HG03575 (cell line): ENCODE measurements around the gene JMJD4.

Experiments
- ATAC-seq: cut with Tn5 transposase; IDR thresholded peaks from one replicate; pipeline ENCODE4 v1.9.1; 2021; ENCODE audit not compliant: unreplicated experiment, insufficient number of reproducible peaks, low FRiP score; ENCODE audit errors: extremely low read depth

The JMJD4 gene, protein sequence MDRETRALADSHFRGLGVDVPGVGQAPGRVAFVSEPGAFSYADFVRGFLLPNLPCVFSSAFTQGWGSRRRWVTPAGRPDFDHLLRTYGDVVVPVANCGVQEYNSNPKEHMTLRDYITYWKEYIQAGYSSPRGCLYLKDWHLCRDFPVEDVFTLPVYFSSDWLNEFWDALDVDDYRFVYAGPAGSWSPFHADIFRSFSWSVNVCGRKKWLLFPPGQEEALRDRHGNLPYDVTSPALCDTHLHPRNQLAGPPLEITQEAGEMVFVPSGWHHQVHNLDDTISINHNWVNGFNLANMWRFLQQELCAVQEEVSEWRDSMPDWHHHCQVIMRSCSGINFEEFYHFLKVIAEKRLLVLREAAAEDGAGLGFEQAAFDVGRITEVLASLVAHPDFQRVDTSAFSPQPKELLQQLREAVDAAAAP

GRCh38 chr1:227734856-227735538 lies at the start of gene JMJD4, which contains the start of gene SNAP47:
Gene JMJD4 (minus strand): TSS chr1:227735302. CDS start chr1:227735273, 29 bp downstream.
Gene SNAP47 (plus strand): TSS chr1:227735435. CDS start chr1:227747737, 12,302 bp downstream.
- peak; percentile 61 for ATAC-seq

- ATAC-seq = no peak
These were observed 47.1 kb upstream of the JMJD4 start for GRCh38 chr1:227782226-227782625.

DNA sequence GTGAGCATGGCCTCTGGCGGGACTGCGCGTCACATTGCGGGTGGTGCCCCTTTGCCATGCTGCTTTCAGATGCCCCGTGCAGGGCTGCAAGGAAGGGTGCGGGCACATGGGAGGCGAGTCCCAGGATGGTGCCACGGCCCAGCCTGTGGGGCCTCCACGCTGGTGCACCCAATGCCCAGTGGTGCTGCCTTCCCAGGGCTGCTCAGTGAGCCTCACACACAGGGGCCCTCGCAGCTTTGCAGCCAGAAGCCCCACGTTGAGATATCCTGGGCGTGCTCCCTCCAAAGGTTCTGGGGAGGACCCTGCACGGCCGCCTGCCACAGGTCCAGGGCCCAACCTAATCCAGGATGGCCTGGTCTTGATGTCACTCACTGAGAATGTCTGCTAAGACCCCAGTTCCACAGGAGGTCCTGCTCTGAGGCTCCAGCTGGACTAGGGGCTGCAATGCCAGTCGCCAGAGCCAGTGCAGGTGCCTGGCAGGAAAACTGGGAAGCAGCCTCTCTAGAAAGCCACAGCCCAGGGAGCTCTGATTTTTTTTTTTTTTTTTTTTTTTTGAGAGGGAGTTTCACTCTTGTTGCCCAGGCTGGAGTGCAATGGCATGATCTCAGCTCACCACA lies 46.3 kb upstream of the JMJD4 start:
- ATAC-seq = no peak

GRCh38 chr1:227780101-227781044 lies 45.3 kb upstream of the JMJD4 start:
- ATAC-seq = no peak

DNA sequence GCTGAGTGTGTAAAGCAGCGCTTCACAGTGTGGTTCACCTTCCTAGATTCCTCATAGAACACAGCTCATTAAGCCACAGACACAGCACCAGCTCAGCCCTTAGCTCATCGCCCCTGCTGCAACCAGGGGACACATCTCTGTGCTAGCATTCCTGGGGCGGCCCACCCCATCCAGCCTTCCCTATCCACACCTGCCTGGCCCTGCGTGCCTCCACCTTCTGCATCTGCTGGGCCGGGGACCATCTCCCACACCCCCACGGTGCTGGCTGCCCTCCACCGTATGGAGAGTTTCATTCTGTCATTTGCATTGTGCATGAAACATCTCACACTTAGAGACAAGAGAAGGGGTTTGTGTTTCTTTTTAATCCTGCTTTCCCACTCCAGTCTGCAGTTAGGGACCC lies 44.6 kb upstream of the JMJD4 start:
- no peak for ATAC-seq

DNA sequence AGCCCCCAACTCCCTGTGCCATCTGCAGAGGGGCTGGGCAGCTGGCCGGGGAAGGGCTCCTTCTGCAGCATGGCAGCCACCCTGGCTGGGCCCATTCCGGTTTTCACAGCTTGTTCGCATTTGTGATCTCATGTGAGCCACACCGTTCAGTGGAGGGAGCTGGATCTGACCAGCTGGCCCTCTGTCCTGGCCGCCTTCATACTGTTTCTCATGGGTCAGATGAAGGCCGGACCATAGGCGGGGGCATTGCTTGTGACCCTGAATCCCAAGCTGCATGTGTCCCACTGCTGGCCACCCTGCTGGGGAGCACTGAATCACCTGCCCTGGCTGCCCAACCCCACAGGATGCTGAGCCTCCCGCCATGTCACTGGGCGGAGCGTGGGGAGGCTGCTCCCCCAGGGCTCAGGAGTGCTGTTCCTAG lies 43.9 kb upstream of the JMJD4 start:
- ATAC-seq = no peak

DNA sequence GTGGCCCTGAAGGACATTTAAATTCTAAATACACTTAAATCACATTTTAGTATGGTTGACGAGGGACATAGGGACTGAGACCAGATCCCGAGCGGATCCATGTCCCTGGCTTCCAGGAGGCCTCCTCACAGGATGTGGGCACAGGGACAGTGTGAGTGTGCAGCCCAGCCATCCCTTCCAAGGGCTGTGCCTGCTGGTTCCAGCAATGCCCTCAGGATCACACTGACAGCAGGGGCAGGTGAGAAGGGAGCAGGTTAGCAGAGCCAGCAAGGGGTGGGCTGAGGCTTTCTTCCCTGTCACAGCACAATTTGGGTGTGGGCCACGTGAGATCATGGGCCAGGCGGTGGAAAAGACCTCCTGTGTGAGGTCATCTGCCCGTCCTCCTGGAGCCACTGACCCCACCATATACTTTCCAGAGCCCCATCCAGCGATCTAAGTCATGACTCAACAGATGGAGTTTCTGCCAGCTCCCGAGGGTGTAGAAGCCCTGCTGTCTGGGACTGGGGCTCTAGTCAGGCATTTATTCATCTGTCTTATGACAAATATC lies 43.4 kb upstream of the JMJD4 start:
- ATAC-seq = no peak

GRCh38 chr1:227777646-227778045 lies 42.5 kb upstream of the JMJD4 start:
- ATAC-seq = no peak

- no peak for ATAC-seq
These were observed 42.1 kb upstream of the JMJD4 start for GRCh38 chr1:227777156-227777555.

DNA sequence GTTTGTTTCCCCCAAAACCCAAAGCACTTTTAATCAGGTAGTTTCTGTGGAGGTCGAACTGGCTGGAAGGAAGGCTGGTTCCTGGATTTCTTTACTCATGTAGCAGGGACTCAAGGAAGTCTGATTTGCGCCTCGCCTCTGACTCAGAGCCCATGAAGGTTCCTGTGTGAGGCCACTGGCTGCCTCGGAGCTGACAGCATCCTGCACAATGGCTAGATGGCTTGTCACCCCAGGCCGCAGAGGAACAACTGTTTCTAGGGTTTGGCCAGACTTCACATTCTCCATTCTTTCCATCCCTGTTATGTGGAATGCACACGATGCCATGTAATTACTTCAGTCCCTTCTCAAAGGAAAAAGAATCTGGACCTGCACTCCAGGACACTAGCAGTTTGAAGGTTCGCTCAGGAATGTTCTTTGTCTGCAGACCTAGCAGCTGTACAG lies 41.2 kb upstream of the JMJD4 start:
- ATAC-seq = no peak

DNA sequence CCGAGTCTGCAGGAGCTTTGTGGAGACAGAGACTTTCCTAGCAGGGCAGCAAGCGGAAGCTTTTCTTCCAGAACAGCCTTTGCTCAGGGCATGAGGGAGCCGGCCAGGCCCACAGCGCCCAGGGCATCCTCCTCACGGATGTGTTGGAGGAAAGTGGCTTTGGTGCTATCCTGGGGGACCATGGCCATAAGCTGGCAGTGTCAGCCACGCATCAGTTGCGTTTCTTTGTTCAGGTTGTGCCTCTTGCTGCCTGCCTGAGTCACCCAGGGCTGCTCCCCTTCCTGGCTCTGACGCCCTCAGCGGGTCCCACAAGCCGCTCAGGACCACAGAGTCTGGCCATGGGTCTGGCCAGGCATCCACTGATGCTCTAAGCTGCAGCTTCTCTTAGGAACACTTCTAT lies 40.7 kb upstream of the JMJD4 start:
- no peak for ATAC-seq

DNA sequence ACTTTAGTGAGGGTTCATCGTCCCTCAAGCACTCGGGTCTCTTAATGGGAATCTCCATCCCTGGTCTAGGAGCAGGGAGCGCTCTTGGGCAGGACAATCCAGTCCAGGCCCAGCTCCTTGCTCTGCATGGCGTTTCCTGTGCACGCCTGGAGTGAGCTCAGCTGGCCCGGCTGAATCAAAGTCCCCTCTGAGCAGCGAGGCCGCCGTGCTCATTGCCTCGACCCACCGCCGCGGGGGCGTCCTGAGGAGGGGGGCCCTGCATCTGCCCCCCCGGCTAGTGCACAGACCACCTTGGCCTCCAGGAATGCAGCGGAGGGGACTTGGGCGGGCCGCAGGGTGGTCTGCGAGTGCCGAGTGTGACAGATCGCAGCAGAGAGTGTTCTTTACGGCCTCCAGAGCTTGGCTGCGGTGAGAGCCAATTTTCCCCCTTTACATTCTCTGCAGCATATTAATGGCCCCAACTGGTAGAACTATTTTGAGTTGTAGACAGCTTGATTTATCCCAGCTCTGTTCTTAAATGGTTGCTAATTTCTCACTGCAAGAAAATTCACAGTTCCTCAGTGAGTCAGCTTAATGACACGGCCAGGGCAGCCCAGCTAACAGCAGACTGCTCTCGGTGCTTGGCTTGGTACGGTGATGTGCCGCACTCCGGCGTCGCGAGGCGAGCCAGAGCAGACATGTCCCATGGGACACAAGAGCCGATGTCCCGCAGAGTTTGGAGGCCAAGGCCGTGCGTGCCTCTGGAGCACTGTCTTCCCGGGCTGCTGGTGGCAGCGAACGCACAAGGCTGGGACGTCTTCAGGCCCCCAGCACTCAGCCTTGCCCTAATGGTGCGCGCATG lies 39.9 kb upstream of the JMJD4 start:
- ATAC-seq = no peak

- ATAC-seq = no peak
These were observed 39.1 kb upstream of the JMJD4 start for GRCh38 chr1:227774051-227774731.

DNA sequence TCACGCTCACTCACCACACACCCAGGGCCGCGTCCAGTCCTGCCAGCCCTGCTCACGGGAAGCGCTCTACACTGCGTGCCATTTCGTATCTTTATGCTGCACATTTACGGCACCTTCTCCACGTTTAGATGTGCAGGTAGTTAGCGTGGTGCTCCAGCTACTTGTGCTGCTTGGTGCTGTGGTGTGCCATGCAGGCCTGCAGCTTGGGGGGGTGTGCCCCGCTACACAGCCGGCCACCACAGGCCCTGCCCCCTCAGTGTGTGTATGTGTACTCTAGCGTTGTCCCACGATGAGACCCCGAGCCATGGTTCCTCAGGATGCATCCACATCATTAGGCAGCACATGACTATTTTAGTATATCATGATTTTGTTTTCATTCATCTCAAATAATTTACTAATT lies 38.5 kb upstream of the JMJD4 start:
- no peak for ATAC-seq

DNA sequence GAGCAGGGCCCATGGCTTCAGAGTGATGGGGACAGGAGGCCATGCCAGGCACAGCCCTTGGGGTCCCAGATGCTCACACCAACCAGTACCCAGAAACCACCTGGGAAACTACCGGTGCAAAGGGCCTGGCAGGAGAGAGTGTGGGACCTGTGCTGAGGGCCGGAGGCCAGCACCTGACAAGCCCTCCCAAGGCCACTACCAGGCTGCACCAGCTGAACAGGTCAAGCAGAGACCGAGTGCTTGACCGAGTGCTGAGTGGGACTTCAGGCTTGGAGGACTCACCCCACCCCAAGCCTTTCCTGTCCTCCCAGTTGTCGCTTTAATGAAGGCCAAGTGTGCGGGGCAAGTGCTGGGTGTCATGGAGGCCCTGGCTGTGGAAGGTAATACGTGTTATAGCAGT lies 36.7 kb upstream of the JMJD4 start:
- no peak for ATAC-seq

DNA sequence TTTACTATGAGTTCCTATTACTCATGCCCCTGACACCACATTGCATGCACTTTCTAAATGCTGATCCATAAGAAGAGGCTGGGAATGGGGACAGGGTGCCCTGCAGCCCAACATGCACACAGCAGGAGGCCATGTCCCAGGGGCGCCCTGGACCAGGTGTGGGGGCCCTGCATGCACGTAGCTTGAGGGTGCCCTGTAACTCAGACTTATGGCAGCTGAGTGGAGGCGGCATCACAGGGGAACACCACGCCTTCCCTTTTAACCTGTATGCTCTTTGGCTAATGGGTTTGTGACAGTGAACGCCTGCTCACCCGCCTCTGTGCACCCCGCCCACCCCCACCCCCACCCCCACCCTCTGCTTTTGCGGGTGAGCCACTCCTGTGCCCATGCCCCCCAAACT lies 36.2 kb upstream of the JMJD4 start:
- ATAC-seq = no peak

DNA sequence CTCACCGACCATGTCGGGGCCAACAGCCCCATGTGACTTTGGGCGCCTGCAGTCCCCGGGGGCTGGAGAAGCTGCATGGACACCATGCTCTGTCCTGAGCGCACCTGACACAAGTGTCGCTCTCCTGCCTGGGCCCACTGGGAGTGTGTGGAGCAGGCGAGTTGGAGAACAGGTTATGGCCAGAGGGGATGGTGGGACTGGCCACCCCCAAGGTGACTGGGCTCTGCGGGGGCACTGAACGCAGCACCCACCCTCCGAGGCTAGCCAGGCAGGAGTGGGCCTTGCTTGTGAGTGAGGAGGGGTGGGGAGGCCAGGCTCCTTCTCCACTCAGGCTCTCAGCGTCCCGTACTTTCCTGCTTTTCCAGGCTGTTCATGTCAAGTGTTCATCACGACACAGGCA lies 35.7 kb upstream of the JMJD4 start:
- no peak for ATAC-seq
